Osteoblast (primary cell): ENCODE data around the gene CLCN5. TPM values are rescaled to one million over a fixed set of nuclear protein-coding genes. Genes with fewer than 3 reads are reported as not detected.

Experiments
- DNase-seq: peaks from one replicate; pipeline ENCODE4 v3.0.0; 2011; ENCODE audit warnings: low spot score, mixed read lengths; ENCODE audit not compliant: insufficient read length; ENCODE audit errors: missing footprints
- H2AFZ ChIP-seq: 2 replicates; pipeline ENCODE4 v1.6.0; 2011; ENCODE audit warnings: mild to moderate bottlenecking, low read length
- H3K27ac ChIP-seq: 2 replicates; pipeline ENCODE4 v1.5.1; 2011; ENCODE audit warnings: mild to moderate bottlenecking, low read depth, low read length, moderate library complexity
- H3K27me3 ChIP-seq: 2 replicates; pipeline ENCODE4 v1.6.0; 2012; ENCODE audit warnings: mild to moderate bottlenecking, control low read depth, inconsistent platforms, low read length, moderate library complexity; ENCODE audit not compliant: insufficient read depth
- H3K36me3 ChIP-seq: 2 replicates; pipeline ENCODE4 v1.5.1; 2011; ENCODE audit warnings: mild to moderate bottlenecking, low read length, control low read depth, moderate library complexity; ENCODE audit not compliant: insufficient read depth
- H3K4me1 ChIP-seq: 2 replicates; pipeline ENCODE4 v1.5.1; 2011; ENCODE audit warnings: mild to moderate bottlenecking, low read length, control low read depth, moderate library complexity; ENCODE audit not compliant: insufficient read depth
- H3K4me2 ChIP-seq: 2 replicates; pipeline ENCODE4 v1.6.0; 2011; ENCODE audit warnings: mild to moderate bottlenecking, low read length; ENCODE audit not compliant: insufficient read depth
- H3K4me3 ChIP-seq: fragments of 200-600 bp; sonication (generic); 3 replicates; pipeline ENCODE4 v1.5.1; 2012; ENCODE audit warnings: mild to moderate bottlenecking, low read length, inconsistent platforms; ENCODE audit not compliant: insufficient read depth
- H3K79me2 ChIP-seq: 2 replicates; pipeline ENCODE4 v1.6.0; 2012; ENCODE audit warnings: mild to moderate bottlenecking, low read length, control low read depth, inconsistent platforms; ENCODE audit not compliant: insufficient read depth
- H3K9me3 ChIP-seq: 2 replicates; pipeline ENCODE4 v1.5.1; 2011; ENCODE audit warnings: low read depth, low read length, control low read depth
- H4K20me1 ChIP-seq: 2 replicates; pipeline ENCODE4 v1.6.0; 2012; ENCODE audit warnings: mild to moderate bottlenecking, low read length, control low read depth; ENCODE audit not compliant: insufficient read depth
- CTCF ChIP-seq: IDR thresholded peaks from 2 replicates; pipeline ENCODE4 v1.5.1; 2011; ENCODE audit warnings: mild to moderate bottlenecking, low read depth, low read length, moderate library complexity; ENCODE audit errors: extremely low read depth
- total RNA-seq: library from RNA; depleted of rRNA; stranded (reverse); fragments of >200 nt; gene quantifications from 2 replicates; pipeline ENCODE4 v1.2.3, GENCODE V29; 2012

The CLCN5 gene
- total RNA-seq, 1 donor = 13.0 TPM

GRCh38 chrX:50066318-50066937 is 144.0 kb downstream of the CLCN5 start:
- H3K4me2 ChIP-seq = no peak overlapping the region
- no peak overlapping the region for H3K4me3 ChIP-seq
- H3K79me2 ChIP-seq = no peaks in the 10 kb centered on the region
- H3K4me1 ChIP-seq = no peaks in the 10 kb centered on the region
- H2AFZ ChIP-seq = no peak overlapping the region
- H4K20me1 ChIP-seq = no peaks in the 10 kb centered on the region
- H3K27ac ChIP-seq = no peak overlapping the region
- DNase-seq = no peak
- no peaks in the 10 kb centered on the region for H3K36me3 ChIP-seq
- H3K9me3 ChIP-seq = no peaks in the 10 kb centered on the region
- H3K27me3 ChIP-seq = no peaks in the 10 kb centered on the region
- no peak for TF ChIP-seq CTCF

GRCh38 chrX:50067435-50068284 is 145.3 kb downstream of the CLCN5 start:
- no peak for TF ChIP-seq CTCF
- Histone ChIP-seq H3K9me3 (no peaks in the 10 kb centered on the region), H3K27ac (no peak overlapping the region), H2AFZ (no peak overlapping the region), H4K20me1 (no peaks in the 10 kb centered on the region), H3K36me3 (no peaks in the 10 kb centered on the region), H3K4me2 (no peak overlapping the region), H3K4me3 (no peak overlapping the region), H3K27me3 (no peaks in the 10 kb centered on the region), H3K79me2 (no peaks in the 10 kb centered on the region), H3K4me1 (no peaks in the 10 kb centered on the region)
- DNase-seq = no peak

- no peak for DNase-seq
- H2AFZ ChIP-seq = no peak overlapping the region
- H3K4me3 ChIP-seq = no peak overlapping the region
- TF ChIP-seq CTCF = no peak
- no peak overlapping the region for H3K4me2 ChIP-seq
- no peaks in the 10 kb centered on the region for H4K20me1 ChIP-seq
- H3K27me3 ChIP-seq = no peaks in the 10 kb centered on the region
- no peaks in the 10 kb centered on the region for H3K9me3 ChIP-seq
- H3K79me2 ChIP-seq = no peaks in the 10 kb centered on the region
- H3K4me1 ChIP-seq = no peaks in the 10 kb centered on the region
- H3K36me3 ChIP-seq = no peaks in the 10 kb centered on the region
- no peak overlapping the region for H3K27ac ChIP-seq
Observed at GRCh38 chrX:50068285-50068563, 145.8 kb downstream of the CLCN5 start.

- H3K27ac ChIP-seq = no peak overlapping the region
- H3K4me2 ChIP-seq = no peak overlapping the region
- H3K4me1 ChIP-seq = no peaks in the 10 kb centered on the region
- no peaks in the 10 kb centered on the region for H3K36me3 ChIP-seq
- H3K27me3 ChIP-seq = no peaks in the 10 kb centered on the region
- H3K79me2 ChIP-seq = no peaks in the 10 kb centered on the region
- DNase-seq = no peak
- no peak overlapping the region for H3K4me3 ChIP-seq
- no peak overlapping the region for H2AFZ ChIP-seq
- TF ChIP-seq CTCF = no peak
- H3K9me3 ChIP-seq = no peaks in the 10 kb centered on the region
- H4K20me1 ChIP-seq = no peaks in the 10 kb centered on the region
Observed at GRCh38 chrX:50068893-50069292, 146.5 kb downstream of the CLCN5 start.
